Measurements from ENCODE around the gene DOCK4. TPM values are rescaled to one million over a fixed set of nuclear protein-coding genes. Genes with fewer than 3 reads are reported as not detected.
"Not testable (repeated sequence)": the region's sequence is repeated elsewhere in the genome, so short reads cannot be mapped to it uniquely, and the experiment has no call there.

The DOCK4 gene, protein sequence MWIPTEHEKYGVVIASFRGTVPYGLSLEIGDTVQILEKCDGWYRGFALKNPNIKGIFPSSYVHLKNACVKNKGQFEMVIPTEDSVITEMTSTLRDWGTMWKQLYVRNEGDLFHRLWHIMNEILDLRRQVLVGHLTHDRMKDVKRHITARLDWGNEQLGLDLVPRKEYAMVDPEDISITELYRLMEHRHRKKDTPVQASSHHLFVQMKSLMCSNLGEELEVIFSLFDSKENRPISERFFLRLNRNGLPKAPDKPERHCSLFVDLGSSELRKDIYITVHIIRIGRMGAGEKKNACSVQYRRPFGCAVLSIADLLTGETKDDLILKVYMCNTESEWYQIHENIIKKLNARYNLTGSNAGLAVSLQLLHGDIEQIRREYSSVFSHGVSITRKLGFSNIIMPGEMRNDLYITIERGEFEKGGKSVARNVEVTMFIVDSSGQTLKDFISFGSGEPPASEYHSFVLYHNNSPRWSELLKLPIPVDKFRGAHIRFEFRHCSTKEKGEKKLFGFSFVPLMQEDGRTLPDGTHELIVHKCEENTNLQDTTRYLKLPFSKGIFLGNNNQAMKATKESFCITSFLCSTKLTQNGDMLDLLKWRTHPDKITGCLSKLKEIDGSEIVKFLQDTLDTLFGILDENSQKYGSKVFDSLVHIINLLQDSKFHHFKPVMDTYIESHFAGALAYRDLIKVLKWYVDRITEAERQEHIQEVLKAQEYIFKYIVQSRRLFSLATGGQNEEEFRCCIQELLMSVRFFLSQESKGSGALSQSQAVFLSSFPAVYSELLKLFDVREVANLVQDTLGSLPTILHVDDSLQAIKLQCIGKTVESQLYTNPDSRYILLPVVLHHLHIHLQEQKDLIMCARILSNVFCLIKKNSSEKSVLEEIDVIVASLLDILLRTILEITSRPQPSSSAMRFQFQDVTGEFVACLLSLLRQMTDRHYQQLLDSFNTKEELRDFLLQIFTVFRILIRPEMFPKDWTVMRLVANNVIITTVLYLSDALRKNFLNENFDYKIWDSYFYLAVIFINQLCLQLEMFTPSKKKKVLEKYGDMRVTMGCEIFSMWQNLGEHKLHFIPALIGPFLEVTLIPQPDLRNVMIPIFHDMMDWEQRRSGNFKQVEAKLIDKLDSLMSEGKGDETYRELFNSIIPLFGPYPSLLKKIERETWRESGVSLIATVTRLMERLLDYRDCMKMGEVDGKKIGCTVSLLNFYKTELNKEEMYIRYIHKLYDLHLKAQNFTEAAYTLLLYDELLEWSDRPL (N-terminal part only)
- 6.5 TPM for total RNA-seq

DNA sequence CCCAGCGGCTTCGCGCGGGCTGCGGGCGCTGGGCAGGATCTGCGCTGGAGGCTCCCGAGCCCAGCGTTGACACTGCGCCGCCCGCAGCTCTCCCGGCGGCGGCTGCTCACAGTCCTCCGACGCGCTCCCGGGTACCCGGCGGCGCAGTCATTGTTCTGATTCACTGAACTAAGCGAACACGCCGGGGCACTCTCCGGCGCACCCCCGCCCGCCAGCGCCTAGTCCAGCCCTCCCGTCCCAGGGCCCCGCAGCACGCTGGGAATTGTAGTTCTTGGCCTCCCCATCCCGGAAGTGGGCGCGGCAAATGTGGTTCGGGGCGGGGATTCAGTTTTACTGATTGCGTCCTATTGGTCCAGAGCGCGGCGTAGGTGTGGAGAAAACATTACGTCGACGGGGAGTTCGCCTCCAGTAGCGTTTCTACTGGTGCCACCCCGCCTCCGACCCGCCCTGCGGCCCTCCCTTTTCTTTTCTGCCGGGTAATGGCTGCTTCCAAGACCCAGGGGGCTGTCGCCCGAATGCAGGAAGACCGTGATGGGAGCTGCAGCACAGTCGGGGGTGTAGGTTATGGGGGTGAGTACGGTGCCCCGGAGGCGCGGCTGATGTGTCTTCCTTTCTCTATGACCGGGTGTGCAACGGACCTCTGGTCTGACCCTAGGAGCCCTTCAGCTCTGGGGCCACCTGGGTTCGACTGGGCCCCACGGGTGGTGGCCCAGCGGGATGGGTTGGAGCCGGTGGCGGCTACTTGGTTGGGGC, at the start of gene DOCK4, which contains the start of gene ZNF277:
Gene DOCK4 (minus strand): TSS at position 162 of the 753 bp plus-strand sequence. CDS start 261 bp downstream, outside the sequence.
Gene ZNF277 (plus strand): TSS at position 458 of the 753 bp plus-strand sequence. CDS start 22 bp downstream, at position 480.
- peak; percentile 99 for ATAC-seq

DNA sequence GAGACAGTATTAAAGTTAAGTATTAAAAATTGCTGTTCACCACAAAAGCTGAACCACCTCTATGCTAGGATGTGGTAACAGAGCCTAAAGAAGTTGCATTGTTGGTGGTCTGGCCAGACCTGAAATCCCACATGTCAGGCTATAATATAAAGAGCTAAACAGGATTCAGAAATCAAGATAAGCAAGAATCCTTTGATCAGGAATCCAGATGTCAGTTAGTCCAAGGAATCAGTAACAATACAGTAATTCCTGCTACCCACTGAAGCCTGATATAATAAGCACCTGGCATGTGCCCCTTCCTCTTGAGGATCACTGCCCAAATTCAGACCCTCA, 49.2 kb upstream of the DOCK4 start:
- no peak for ATAC-seq

DNA sequence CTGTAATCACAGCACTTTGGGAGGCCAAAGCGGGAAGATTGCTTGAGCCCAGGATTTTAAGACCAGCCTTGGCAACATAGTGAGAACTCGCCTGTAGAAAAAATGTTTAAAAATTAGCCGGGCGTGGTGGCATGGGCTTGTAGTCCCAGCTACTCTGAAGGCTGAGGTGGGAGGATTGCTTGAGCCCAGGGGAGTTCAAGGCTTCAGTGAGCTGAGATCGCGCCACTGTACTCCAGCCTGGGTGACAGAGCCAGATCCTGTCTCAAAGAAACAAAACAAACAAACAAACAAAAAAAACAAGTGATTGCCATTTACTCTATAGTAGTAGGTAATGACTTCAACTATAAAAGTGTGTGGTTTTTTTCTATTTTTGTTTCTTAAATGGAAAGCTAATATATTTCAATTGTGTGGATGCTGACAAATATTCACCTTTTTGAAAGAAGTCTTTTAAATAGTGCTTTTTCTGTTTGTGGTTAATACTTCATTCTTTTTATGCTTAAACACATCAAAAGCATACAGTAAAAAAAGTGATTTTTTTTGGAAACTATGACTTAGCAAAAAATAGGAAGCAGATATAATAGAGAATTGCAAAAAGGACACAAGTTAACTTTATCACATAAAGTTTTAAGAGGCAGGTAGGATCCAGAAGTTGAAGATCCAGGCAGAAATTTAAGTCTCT, 48.6 kb upstream of the DOCK4 start:
- no peak for ATAC-seq

DNA sequence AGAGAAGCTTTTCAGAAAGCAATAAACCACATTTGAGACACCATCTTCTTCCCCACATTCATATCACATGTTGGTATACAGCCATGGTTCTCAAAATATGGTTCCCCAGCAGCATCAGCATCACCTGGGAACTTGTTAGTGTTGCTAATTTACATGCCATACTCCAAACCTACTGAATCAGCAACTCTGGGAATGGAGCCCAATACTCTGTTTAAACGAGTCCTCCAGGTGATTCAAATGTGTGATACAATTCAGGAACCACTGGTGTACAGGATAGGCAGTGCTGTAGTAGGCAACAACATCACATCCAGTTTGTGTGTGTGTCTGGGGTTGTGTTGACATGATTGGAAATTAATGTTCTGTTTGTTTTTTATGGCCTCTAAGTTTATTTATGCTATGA, 48.0 kb upstream of the DOCK4 start:
- ATAC-seq = peak; percentile 83

DNA sequence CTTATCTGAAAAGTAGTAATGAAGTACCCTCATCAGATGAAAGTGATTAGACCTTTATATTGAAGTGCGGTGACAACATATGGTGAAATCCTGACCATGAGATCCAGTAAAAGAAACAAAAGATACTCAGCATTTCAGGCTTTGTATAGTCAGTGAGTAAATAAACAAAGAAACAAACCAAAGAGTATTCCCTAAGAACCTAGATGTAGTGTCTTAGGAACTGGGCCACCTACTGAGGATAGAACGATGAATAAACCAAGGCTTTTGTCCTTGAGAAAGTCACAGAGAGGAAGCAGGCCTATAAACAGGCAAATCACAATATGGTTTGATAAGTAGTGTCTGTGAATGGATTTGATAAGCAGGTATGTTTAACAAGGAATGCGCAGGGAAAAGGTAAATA, 46.5 kb upstream of the DOCK4 start:
- ATAC-seq = no peak

DNA sequence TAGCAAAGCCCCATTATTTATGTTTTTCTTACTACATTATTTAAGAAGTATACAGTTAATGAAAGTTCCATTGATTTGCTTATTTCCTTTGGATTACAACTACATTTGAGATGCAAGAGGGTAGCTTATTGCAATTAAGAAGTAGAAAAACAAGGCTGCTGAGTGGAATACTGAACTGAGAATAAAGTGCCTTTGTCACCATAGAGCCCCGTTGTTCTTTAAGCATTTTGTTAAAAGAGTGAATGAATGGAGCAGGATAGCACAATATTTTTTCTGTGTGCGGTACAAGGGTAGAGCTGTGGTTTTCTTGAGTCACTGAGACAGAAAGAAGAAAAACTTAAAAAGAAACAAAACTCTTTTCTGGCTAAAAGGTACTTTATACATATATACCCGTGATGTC, 45.9 kb upstream of the DOCK4 start:
- no peak for ATAC-seq

DNA sequence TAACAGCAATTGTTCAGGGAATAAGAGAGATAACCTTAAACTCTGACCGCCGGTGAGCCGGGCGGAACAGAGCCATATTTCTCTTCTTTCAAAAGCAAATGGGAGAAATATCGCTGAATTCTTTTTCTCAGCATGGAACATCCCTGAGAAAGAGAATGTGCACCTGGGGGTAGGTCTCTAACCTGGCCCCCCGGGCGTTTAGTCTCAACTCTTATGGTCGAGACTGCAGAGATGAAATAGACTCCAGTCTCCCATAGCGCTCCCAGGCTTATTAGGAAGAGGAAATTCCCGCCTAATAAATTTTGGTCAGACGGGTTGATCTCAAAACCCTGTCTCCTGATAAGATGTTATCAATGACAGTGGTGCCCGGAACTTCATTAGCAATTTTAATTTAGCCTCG, 43.8 kb upstream of the DOCK4 start:
- ATAC-seq = not testable (repeated sequence)

DNA sequence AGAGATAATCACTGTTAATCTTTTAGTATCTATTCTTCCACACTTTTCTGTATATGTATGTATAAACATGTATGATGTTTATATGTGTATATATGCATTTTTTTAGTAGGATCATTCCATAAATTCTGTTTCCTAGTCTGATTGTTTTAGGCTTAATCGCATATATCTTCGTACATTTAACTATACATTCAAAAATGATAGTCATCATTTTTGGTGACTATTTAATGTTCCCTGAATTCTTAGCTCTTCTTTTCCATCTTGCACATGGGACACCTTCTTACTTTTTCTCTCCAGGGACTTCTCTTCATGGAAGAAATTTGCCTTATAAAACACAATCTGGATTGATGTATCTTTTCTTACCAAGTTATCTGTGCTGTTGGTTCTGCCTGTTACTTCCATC, 42.4 kb upstream of the DOCK4 start:
- no peak for ATAC-seq

DNA sequence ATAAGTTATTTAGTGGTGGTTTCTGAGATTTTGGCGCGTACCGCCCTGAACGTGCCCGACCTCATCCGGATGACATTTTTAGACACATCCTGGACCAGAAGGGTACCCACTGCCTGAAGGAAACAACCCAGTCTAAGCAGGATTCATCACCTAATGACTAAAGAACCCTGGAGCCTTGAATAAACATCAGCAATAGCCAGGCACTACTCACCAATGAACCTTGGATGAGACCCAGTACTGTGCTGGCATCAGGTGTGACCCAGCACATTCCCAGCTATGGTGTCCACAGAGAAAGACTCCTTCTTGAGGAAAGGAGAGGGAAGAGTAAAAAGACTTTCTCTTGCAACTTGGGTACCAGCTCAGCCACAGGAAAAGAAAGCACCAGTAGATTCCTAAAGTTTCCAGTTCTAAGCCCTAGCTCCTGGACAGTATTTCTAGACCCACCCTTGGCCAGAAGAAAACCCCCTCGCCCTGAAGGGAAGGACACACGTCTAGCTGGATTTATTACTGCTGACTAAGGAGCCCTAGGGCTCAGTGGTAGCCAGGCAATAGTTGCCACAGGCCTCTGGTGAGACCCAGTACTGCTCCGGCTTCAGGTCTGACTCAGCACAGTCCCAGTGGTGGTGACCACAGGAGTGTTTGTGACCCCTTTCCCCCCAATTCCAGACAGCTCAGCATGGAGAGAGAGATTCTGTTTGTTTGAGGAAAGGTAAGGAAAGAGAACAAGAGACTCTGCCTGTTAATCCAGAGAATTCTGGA, 32.8 kb upstream of the DOCK4 start:
- peak; percentile 87 for ATAC-seq

DNA sequence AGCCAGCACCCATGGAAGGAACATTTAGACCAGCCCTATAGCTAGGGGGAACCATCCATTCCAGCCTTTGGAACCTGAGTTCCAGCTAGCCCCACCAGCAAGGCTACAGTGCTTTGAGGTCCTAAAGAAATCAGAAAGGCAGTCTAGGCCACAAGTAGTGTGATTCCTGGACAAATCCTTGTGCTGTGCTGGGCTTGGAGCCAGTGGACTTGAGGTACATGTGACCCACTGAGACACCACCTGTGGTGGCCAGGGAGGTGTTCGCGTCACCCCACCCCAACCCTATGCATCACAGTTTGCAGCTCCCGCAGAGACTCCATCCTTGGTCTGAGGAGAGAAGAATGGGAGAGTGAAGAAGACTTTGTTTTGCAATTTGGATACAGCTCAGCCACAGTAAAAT, 32.1 kb upstream of the DOCK4 start:
- ATAC-seq = no peak

DNA sequence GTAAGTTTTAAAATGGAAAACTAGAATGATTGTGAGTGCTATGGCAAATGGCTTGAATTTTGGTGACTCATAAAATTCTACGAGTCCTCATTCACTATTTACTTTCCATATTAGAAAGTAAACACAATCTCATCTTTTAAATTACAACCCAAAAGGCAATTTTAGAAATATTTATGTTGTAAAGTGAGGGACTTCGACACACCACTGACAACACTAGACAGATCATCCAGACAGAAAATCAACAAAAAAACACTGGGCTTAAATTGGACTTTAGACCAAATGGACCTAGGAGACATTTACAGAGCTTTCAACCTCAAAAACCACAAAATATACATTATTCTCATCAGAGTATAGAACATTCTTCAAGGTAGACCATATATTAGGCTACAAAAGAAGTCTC, 30.4 kb upstream of the DOCK4 start:
- no peak for ATAC-seq

DNA sequence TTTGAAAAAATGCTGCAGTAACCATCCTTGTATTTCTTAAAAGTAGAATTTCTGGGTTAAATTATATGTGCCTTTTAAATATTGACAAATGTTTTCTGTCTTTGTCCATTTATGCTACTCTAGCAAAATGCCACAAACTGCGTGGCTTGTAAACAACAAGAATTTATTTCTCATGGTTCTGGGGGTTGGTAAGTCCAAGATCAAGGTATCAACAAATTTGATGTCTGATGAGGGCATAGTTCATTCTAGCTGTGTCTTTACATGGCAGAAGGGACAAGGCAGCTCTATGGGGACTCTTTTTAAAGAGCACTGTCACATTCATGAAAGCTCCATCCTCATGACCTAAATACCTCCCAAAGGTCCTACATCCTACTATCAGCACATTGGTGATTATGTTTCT, 27.9 kb upstream of the DOCK4 start:
- no peak for ATAC-seq

DNA sequence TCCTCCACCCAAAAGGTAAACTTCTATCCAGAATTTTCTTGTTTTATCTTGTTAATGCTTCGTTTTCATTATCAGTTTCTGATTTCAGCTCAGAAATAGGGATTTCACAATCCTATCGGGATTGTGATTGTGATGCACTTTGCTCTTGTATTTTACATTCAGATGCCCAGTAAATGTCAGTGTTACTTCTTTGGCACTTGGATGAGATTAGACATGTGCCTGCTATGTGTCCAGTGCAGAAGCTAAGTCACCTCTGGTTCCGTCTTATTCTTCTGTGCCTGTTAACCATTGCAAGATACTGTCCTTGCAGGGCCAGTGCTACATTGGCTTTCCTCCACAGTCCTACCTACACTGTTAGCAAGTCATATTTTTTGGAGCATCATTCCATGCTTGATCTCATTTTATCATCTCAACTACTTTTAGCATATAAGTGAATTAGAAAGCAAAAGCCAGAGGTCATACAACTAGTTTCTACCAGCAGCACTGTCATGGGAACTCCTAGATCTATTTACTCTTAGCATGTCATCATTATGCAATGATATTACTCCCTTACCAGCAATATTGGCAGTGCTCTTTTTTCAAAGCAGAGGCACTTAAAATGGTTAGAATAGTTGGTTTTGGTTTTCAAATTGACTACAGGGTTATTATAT, 27.0 kb upstream of the DOCK4 start:
- peak; percentile 42 for ATAC-seq

DNA sequence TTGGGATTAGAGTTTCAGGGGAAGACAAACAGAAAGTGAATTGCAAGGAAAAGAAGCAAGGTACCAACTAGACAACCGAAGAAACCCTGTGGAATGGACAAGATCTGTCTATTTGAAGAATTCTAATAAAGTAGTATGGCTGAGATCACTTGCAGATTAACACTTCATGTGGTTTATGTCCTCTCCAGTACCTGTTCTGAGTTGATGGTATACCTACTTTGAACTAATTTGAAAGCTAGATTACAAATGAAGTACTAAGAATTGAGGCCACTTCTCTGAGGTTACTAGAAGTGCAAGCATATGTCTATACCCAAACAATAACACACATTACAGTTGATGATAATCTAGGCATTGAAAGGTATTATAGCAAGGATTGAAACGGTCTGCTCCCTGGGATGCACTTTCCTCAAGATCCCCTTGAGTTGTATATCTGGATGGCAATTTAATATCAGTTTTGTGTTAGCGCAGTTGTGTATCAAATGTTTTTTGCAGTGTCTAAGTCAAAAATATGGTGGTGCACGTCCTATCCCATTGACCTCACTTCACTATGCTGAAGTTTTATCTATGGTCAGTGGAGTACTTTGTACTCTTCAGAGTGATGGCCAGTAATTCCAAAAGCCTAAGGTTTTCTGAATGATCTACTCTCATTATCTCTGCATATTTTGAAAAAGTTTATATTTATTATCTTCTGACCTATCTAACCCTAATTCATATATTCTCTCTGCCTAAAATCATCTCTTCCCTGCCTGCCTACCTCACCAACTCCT, 26.2 kb upstream of the DOCK4 start:
- no peak for ATAC-seq

DNA sequence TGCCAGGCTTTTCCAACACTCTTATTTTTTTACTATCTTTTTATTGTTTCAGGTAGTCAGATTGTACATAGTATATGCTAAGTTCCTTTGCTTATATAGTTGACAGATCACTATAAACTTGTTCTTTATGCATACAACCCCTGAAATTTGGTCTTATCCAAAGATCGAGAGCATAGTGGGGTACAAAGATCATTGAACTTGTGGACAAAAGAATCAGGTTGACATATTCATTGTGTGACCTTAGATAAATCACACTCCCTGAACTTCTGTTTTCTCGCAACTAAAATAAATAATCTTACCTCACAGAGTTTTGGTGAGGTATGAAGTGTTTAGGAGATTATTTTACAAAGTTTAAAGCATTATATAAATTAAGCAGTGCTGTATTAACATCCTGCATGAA, 22.4 kb upstream of the DOCK4 start:
- ATAC-seq = no peak

DNA sequence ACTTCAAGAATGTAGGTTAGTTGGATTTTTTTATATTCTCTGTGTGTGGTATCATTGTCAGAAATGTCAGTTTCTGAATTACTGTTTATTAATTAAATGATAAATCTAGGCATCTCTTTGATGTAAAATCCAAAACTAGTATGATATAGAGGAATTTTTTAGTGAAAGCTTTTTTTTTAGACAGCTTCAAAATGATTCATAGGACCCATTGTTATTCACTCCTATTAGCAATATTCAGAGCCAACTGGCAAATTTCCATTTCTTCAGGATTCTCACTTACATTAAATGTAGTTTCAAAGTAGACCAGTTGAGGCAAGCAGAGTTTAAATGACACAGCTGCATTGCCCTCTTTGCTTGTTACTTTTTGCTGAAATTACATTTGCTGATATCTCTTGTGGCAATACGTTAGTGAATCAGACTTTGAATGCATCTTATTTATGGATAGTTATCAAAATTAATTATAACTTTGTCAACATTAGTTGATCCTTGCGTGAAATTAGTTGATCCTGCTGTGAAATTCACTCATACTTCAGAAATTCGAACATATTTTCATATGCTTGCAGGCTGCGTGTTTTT, 20.6 kb upstream of the DOCK4 start:
- ATAC-seq = peak; percentile 67

DNA sequence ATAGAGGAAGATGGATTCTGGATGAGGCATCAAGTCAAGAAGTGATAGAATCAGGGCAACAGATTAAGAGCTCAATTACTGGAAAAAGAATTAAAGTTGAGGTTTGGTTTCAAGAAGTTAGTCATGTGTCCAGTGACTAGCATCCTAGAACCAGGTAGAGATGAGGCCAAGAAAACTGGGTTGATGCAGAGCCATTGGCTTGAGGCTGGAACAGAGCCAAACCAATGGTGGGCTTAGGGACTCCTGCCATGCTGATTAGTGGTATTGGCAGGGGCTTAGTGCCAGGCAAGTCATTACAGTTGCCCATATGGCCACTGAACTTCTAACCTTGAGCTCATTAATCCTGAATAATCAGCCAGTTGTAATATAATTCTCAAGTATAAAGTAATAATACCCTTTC, 18.8 kb upstream of the DOCK4 start:
- no peak for ATAC-seq

DNA sequence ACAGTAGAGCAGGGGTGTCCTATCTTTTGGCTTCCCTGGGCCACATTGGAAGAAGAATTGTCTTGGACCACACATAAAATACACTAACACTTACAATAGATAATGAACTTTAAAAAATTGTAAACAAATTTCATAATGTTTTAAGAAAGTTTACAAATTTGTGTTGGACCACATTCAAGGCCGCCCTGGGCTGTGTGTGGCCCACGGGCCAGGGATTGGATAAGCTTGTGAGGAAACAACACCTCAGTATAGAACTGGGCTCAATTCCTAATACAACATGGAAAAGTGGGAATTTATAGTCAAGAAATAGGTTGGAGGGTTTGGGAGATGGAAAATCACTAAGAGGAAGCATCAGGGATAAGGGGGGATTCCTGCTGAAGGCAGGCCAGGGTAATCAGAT, 18.0 kb upstream of the DOCK4 start:
- ATAC-seq = no peak

DNA sequence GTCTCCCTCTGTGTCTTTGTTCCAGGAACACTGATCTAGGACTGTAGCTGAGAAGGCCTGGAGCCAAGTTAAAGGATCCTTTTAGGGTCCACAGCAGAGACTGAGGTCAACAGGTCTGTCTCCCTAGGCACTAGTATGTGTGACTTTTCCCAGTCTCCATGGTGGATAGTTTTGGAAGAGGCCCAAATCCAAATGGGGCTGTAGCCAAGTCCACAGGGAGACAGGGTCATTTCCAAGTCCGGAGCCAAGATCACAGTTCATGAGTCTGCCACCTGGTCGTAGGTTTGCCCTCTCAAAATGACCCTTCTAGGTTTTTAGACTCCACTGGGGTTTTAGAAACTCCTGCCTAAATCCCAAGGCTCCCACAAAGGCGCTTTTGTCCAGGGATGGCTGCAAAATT, 17.1 kb upstream of the DOCK4 start:
- no peak for ATAC-seq
